ENCODE results near the gene EXOSC1.
"Not testable (repeated sequence)": the region's sequence is repeated elsewhere in the genome, so short reads cannot be mapped to it uniquely, and the experiment has no call there.

Gene EXOSC1

GRCh38 chr10:97459933-97460332, 14.1 kb upstream of the EXOSC1 start:
- in situ Hi-C loops (cut with MboI; ENCODE audit: low sequenced_read_pairs), result no loop called here

- in situ Hi-C loops (cut with MboI; ENCODE audit: low sequenced_read_pairs), result no loop called here
Measured at GRCh38 chr10:97459111-97459510, 13.3 kb upstream of the EXOSC1 start.

- in situ Hi-C loops (cut with MboI; ENCODE audit: low sequenced_read_pairs), result no loop called here
Measured at GRCh38 chr10:97456686-97457065, 10.9 kb upstream of the EXOSC1 start.

GRCh38 chr10:97456034-97456685, 10.4 kb upstream of the EXOSC1 start:
- in situ Hi-C loops (cut with MboI; ENCODE audit: low sequenced_read_pairs), result no loop called here

GRCh38 chr10:97454330-97455036, 8.7 kb upstream of the EXOSC1 start:
- in situ Hi-C loops (cut with MboI; ENCODE audit: low sequenced_read_pairs), result no loop called here

GRCh38 chr10:97452352-97452751, 6.5 kb upstream of the EXOSC1 start:
- in situ Hi-C loops (cut with MboI; ENCODE audit: low sequenced_read_pairs), result no loop called here

GRCh38 chr10:97451605-97452004, 5.8 kb upstream of the EXOSC1 start:
- in situ Hi-C loops (cut with MboI; ENCODE audit: low sequenced_read_pairs), result no loop called here

- in situ Hi-C loops (cut with MboI; ENCODE audit: low sequenced_read_pairs), result no loop called here
Measured at GRCh38 chr10:97450828-97451227, 5.0 kb upstream of the EXOSC1 start.

- in situ Hi-C loops (cut with MboI; ENCODE audit: low sequenced_read_pairs), result no loop called here
Measured at GRCh38 chr10:97445357-97445721, 467 bp downstream of the EXOSC1 start.

- in situ Hi-C loops (cut with MboI; ENCODE audit: low sequenced_read_pairs), result no loop called here
Measured at GRCh38 chr10:97444212-97444611, 1.6 kb downstream of the EXOSC1 start.

- in situ Hi-C loops (cut with MboI; ENCODE audit: low sequenced_read_pairs), result no loop called here
Measured at GRCh38 chr10:97442277-97442676, 3.5 kb downstream of the EXOSC1 start.

- in situ Hi-C loops (cut with MboI; ENCODE audit: low sequenced_read_pairs), result no loop called here
Measured at GRCh38 chr10:97435211-97435610, 10.6 kb downstream of the EXOSC1 start.

- in situ Hi-C loops (cut with MboI; ENCODE audit: low sequenced_read_pairs), result no loop called here
Measured at GRCh38 chr10:97434557-97434956, 11.2 kb downstream of the EXOSC1 start.

- in situ Hi-C loops (cut with MboI; ENCODE audit: low sequenced_read_pairs), result no loop called here
Measured at GRCh38 chr10:97434055-97434454, 11.8 kb downstream of the EXOSC1 start.

GRCh38 chr10:97428572-97428981, 17.2 kb downstream of the EXOSC1 start:
- in situ Hi-C loops (cut with MboI; ENCODE audit: low sequenced_read_pairs), result no loop called here

GRCh38 chr10:97427571-97428179, 18.1 kb downstream of the EXOSC1 start:
- in situ Hi-C loops (cut with MboI; ENCODE audit: low sequenced_read_pairs), result no loop called here

- in situ Hi-C loops (cut with MboI; ENCODE audit: low sequenced_read_pairs), result no loop called here
Measured at GRCh38 chr10:97426776-97427570, 18.8 kb downstream of the EXOSC1 start.

GRCh38 chr10:97425964-97426775, 19.6 kb downstream of the EXOSC1 start, which contains the start of gene PGAM1:
TSS of gene PGAM1 (plus strand) at chr10:97426191. CDS start at chr10:97426308, 117 bp downstream.
- in situ Hi-C loops (cut with MboI; ENCODE audit: low sequenced_read_pairs), result no loop called here

GRCh38 chr10:97423757-97424098, 22.1 kb downstream of the EXOSC1 start:
- in situ Hi-C loops (cut with MboI; ENCODE audit: low sequenced_read_pairs), result not testable (repeated sequence)

- in situ Hi-C loops (cut with MboI; ENCODE audit: low sequenced_read_pairs), result no loop called here
Measured at GRCh38 chr10:97416565-97416964, 29.2 kb downstream of the EXOSC1 start.

GRCh38 chr10:97412891-97413304, 32.9 kb downstream of the EXOSC1 start:
- in situ Hi-C loops (cut with MboI; ENCODE audit: low sequenced_read_pairs), result no loop called here

Data from HL-60/S4 treated with phorbol 12-myristate 13-acetate at 8.2 ng/mL for 4 days and 3 days (cell line).